Skin of body (tissue), 3 donors: ENCODE results near the gene AMY1B. TPM values are rescaled to one million over a fixed set of nuclear protein-coding genes. Genes with fewer than 3 reads are reported as not detected.
"Not testable (repeated sequence)": the region's sequence is repeated elsewhere in the genome, so short reads cannot be mapped to it uniquely, and the experiment has no call there.

Experiments
- DNase-seq: peaks from one replicate; lab custom pipeline; 2025; lab: John Stamatoyannopoulos, UW
- small RNA-seq: library from RNA; depleted of rRNA; stranded (forward); fragments of <200 nt; gene quantifications from one replicate; pipeline ENCODE3, GENCODE V24; 2014; ENCODE audit warnings: low replicate concordance
- total RNA-seq: library from RNA; depleted of rRNA; stranded (reverse); fragments of >200 nt; gene quantifications from one replicate; pipeline ENCODE4 v1.2.3, GENCODE V29; 2014

Gene AMY1B
- not detected for total RNA-seq

GRCh38 chr1:103696110-103696509 lies at the start of gene AMY1B:
Gene AMY1B (minus strand): TSS chr1:103696210. CDS start chr1:103695639, 571 bp downstream.
- not testable (repeated sequence) for DNase-seq

DNA sequence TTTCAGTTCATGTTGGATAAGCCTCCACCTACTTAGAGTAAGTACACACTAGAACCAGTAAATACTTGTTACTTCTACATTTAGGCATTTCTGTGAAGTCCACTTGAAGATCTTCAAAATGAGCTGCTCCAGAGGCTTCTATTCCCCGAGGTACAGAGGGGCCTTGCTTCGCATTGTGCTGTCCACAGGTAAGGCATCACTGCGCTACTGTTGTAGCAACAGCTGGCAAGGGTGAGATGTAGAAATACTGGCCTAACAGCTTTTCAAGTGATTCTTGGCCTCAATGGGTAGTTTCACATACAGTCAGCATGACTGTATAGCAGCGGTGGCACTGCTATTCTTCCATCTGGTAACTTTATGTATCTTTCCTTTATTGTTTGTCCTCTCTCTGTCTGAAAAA lies 49.0 kb upstream of the AMY1B start:
- DNase-seq, result not testable (repeated sequence)

DNA sequence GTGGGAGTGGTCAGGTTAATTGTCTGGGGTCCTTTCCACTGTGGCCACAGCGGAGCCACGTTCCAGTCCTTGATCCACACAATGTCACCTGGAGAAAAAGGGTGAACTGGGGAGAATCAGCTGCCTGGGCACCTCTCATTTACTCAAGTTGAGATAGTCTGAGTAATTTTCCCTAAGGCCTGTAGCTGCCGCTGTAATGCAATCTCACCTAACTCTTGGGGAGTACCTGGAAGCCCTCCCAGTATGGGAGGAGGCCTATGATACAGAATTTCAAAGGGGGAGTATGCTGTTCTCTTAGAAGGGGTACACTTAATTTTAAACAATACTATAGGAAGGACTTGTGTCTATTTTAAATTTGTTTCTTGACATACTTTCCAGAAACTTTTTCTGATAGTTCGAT lies 48.4 kb upstream of the AMY1B start:
- not testable (repeated sequence) for DNase-seq

DNA sequence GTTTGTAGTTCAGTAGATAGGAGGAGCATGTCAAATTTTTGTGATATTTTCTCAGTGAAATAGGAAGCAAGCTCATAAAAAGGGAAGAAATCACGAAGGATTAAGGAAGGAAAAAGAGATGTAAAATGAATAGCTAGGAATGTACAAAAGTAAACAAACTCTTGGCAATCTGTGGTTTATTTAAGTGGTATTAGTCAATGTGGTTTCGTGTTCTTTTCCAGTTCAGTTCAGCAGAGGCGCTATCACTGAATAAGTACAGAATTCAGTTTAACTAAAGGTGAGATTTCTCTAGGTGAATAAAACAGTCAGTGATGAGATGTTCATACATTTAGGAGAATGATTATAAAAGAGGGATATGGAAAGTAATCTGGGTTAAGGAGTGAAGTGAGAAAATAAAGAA lies 42.0 kb upstream of the AMY1B start:
- not testable (repeated sequence) for DNase-seq

GRCh38 chr1:103735334-103735733 lies 39.3 kb upstream of the AMY1B start:
- DNase-seq, result not testable (repeated sequence)

DNA sequence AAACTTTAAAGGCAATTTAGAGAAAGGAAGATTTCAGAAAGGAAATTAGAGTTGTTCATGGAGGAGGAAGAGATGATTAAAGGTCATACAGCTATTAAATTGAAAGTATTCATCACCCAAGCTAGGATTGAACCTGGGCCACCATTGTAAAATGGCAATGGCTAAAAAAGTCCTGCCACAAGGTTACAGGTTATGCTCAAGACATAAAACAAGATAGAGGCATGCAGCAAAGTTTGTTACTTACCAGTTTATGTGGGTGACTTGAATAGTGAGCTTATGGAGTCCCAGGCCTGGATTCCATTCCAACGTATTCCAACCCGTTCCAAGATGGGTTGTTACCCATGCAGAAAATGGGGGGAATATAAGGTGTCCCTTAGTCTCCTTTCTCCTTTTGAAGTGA lies 25.5 kb upstream of the AMY1B start:
- not testable (repeated sequence) for DNase-seq

GRCh38 chr1:103717404-103717803 lies 21.4 kb upstream of the AMY1B start:
- DNase-seq, result not testable (repeated sequence)

- not testable (repeated sequence) for DNase-seq
Observed at GRCh38 chr1:103710381-103710780, 14.4 kb upstream of the AMY1B start.

GRCh38 chr1:103707670-103708069 lies 11.7 kb upstream of the AMY1B start:
- not testable (repeated sequence) for DNase-seq

GRCh38 chr1:103701256-103701655 lies 5.2 kb upstream of the AMY1B start:
- not testable (repeated sequence) for DNase-seq

GRCh38 chr1:103700669-103701068 lies 4.7 kb upstream of the AMY1B start:
- not testable (repeated sequence) for DNase-seq

- DNase-seq, result not testable (repeated sequence)
Observed at GRCh38 chr1:103697430-103697829, 1.4 kb upstream of the AMY1B start.

GRCh38 chr1:103676335-103676734 lies 19.7 kb downstream of the AMY1B start:
- not testable (repeated sequence) for DNase-seq

DNA sequence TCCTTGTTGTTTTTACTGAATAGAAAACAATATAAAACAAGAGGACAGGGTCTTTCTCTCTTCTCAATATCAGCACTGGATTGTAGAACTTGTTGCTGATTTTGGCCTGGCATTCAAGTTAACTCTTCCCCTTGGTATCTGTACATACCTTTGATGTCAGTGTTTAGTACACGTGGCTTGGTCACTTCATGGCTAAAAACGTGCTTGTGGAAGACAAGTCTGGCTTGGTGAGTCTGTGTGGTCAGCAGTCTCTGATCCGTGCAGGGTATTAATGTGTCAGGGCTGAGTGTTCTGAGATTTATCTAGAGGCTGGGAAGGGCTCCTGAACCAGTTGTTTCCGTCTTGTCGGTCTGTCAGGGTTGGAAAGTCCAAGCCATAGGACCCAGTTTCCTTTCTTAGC lies 40.5 kb downstream of the AMY1B start, which contains the start of gene AMY1A:
Gene AMY1A (plus strand): TSS at position 301 of the 400 bp plus-strand sequence. CDS start 571 bp downstream, outside the sequence.
- not testable (repeated sequence) for DNase-seq

GRCh38 chr1:103654133-103654532 lies 41.9 kb downstream of the AMY1B start:
- DNase-seq, result not testable (repeated sequence)

DNA sequence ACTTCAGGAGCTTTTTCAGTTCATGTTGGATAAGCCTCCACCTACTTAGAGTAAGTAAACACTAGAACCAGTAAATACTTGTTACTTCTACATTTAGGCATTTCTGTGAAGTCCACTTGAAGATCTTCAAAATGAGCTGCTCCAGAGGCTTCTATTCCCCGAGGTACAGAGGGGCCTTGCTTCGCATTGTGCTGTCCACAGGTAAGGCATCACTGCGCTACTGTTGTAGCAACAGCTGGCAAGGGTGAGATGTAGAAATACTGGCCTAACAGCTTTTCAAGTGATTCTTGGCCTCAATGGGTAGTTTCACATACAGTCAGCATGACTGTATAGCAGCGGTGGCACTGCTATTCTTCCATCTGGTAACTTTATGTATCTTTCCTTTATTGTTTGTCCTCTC lies 45.1 kb downstream of the AMY1B start:
- not testable (repeated sequence) for DNase-seq

GRCh38 chr1:103650305-103650704 lies 45.7 kb downstream of the AMY1B start:
- DNase-seq, result not testable (repeated sequence)

GRCh38 chr1:103643908-103644307 lies 52.1 kb downstream of the AMY1B start:
- not testable (repeated sequence) for DNase-seq

DNA sequence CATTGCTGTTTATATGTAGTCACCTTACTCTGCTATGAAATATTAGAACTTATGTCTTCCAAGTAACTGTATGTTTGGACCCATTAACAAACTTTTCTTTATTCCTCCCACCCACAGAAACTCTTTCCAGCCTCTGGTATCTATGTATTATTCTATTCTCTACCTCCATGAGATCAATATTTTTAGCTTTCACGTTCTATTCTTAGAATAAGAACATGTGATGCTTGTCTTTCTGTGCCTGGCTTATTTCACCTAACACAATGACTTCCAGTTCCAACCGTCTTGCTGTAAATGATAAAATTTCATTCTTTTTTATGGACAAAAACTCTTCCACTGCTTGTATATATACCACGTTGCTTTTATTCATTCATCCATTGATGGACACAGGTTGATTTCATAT lies 54.8 kb downstream of the AMY1B start:
- DNase-seq, result not testable (repeated sequence)

Small RNAs within 50 kb of the gene (small RNA-seq; reads per million reads assigned to genes)
- gene AC105272.1, result not detected

Other genes starting within 250 kb of the AMY1B start
- gene RNPC3, start 170.5 kb downstream of the AMY1B start, total RNA-seq, result 14.3 TPM
- 20.8 TPM for gene AMY2B, start 124.6 kb downstream of the AMY1B start, total RNA-seq
- not detected for gene AMY2A, start 78.8 kb downstream of the AMY1B start, total RNA-seq
- not detected for gene AMY1A, start 40.5 kb downstream of the AMY1B start, total RNA-seq
- not detected for gene AMY1C, start 53.7 kb upstream of the AMY1B start, total RNA-seq